ENCODE measurements around the gene MCIDAS. TPM values are rescaled to one million over a fixed set of nuclear protein-coding genes. Genes with fewer than 3 reads are reported as not detected.

Gene MCIDAS
- total RNA-seq, 4 donors from 2014 or later = not detected

DNA sequence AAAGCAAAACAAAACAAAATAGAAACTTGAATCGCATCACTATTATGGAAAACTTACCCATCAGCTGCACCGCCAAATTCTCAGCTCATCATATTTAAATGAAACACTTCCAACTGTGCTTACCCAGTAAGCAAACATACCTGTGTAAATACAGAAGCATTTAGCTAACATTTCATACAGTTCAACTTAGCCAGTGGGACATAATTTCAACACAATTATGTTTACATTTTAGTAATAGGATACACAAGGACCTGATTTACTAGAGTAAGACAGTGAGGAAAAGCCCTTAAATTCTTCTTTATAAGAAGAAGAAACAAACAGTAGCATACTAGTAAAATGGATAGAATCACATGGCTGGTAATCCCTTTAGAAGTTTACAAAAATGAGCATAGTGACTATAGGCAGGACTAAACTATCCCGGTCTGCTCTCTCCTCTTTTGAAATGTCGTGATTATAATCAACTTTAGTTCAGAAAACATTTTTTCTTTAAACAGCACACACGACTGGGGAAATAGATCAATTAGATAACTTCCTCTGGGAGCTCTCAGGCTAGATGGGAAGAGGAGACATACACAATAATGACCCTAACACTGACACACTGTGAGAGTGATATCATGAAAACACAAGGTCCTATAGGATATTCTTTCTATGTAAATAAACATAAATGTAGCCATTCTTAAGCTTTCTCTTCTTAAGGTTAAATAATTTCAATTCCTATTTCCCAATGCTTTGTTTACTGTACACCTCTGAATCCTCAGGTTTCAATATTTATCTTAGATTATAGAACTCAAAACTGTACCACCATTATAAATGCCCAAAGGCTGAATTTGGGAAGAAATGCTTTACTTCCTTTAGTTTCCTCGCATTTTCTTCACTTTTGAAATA is 38.2 kb downstream of the MCIDAS start:
- Histone ChIP-seq H3K36me3 (no peaks in the 10 kb centered on the region), H3K4me1 (no peaks in the 10 kb centered on the region), H3K4me3 (no peak overlapping the region), H3K27me3 (peaks cover 11 to 23% (median 17%) of the 10 kb centered on the region in 3 donors), H3K27ac (no peak overlapping the region), H3K9me3 (no peaks in the 10 kb centered on the region)
- intact Hi-C loops (cut with DNase I; ENCODE audit: low total_unique reads) (no loop called here), in situ Hi-C loops (cut with MboI; ENCODE audit: low sequenced_read_pairs in 4 of 4) (no loop called here)
- ATAC-seq (no peak), DNase-seq (no peak)
- TF ChIP-seq POLR2A (IDR thresholded peaks at IDR 0.05) = no peak
- TF ChIP-seq, protein P1, sequence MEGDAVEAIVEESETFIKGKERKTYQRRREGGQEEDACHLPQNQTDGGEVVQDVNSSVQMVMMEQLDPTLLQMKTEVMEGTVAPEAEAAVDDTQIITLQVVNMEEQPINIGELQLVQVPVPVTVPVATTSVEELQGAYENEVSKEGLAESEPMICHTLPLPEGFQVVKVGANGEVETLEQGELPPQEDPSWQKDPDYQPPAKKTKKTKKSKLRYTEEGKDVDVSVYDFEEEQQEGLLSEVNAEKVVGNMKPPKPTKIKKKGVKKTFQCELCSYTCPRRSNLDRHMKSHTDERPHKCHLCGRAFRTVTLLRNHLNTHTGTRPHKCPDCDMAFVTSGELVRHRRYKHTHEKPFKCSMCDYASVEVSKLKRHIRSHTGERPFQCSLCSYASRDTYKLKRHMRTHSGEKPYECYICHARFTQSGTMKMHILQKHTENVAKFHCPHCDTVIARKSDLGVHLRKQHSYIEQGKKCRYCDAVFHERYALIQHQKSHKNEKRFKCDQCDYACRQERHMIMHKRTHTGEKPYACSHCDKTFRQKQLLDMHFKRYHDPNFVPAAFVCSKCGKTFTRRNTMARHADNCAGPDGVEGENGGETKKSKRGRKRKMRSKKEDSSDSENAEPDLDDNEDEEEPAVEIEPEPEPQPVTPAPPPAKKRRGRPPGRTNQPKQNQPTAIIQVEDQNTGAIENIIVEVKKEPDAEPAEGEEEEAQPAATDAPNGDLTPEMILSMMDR (IDR thresholded peaks at IDR 0.05 in 4 of 5, conservative IDR thresholded peaks at IDR 0.05 in 1 of 5) = no peak

DNA sequence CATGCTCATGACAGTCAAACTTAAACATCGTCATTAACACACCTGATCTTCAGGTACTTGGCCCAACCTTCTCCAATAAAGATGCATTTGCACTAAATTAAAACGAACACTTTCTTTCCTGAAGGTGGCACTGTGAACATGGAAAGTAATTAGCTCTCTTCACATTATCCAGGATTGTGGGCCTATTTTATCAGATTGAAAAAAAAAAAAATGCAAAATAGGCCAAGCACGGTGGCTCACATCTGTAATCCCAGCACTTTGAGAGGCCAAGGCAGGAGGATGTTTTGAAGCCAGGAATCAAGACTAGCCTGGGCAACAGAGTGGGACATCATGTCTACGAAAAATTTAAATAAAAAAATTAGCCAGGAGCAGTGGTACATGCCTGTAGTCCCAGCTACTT is 39.7 kb downstream of the MCIDAS start:
- Histone ChIP-seq H3K36me3 (no peaks in the 10 kb centered on the region), H3K27me3 (peaks cover 11 to 20% (median 20%) of the 10 kb centered on the region in 3 donors), H3K27ac (no peak overlapping the region), H3K4me3 (no peak overlapping the region), H3K9me3 (no peaks in the 10 kb centered on the region), H3K4me1 (no peaks in the 10 kb centered on the region)
- no peak for TF ChIP-seq POLR2A (IDR thresholded peaks at IDR 0.05)
- TF ChIP-seq, protein P1 (IDR thresholded peaks at IDR 0.05 in 4 of 5, conservative IDR thresholded peaks at IDR 0.05 in 1 of 5) = no peak
- ATAC-seq (no peak), DNase-seq (no peak)
- in situ Hi-C loops (cut with MboI; ENCODE audit: low sequenced_read_pairs in 4 of 4) = no loop called here
- intact Hi-C loops (cut with DNase I; ENCODE audit: low total_unique reads) = no loop called here

DNA sequence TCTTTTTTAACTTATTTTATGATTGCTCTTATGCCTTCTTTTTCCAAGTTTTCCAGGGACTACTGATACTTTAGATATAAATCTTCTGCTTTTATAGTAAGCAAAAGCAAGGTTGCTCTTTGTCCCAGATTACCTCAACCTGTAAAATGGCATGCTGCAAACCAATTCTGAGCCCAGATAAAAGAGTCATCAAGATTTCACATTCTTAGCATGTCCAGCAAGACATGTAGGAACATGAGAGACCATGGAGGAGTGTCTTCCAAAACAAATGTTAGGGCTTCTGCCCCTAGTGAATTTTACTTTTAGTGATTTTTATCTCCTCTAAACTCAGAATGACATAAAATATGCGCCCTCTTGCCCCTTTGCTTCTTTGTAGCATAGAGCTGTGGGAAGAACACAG is 47.1 kb downstream of the MCIDAS start:
- ATAC-seq (no peak), DNase-seq (no peak)
- Histone ChIP-seq H3K4me1 (peaks cover 7 to 11% of the 10 kb centered on the region in 2 donors), H3K4me3 (no peak overlapping the region), H3K27me3 (peaks cover 29 to 46% (median 44%) of the 10 kb centered on the region in 3 donors), H3K9me3 (no peaks in the 10 kb centered on the region), H3K36me3 (no peaks in the 10 kb centered on the region), H3K27ac (no peak overlapping the region)
- TF ChIP-seq POLR2A (IDR thresholded peaks at IDR 0.05) = no peak
- TF ChIP-seq, protein P1 (IDR thresholded peaks at IDR 0.05 in 4 of 5, conservative IDR thresholded peaks at IDR 0.05 in 1 of 5) = no peak
- in situ Hi-C loops (cut with MboI; ENCODE audit: low sequenced_read_pairs in 4 of 4) = no loop called here
- intact Hi-C loops (cut with DNase I; ENCODE audit: low total_unique reads) = no loop called here

DNA sequence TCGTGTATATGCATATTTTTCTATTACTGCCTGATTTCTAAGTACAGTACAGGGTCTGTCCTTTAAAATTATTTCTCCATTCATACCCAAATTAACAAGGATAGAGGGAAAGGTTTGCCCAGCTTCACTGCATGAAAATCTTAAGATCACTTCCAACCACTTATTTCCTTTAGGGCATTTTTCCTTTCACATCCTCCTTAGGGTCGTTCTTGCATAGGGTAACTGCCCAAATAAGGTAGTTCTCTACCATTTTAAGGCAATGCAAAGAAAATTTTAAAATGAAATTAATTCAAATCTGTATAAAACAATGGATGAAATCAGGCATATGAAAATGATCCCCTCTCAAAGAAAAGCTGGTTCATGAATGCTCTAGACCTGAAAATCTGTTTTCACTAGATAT is 50.0 kb downstream of the MCIDAS start:
- H3K9me3 ChIP-seq = no peaks in the 10 kb centered on the region
- in situ Hi-C loops (cut with MboI; ENCODE audit: low sequenced_read_pairs in 4 of 4) = no loop called here
- no peak overlapping the region for H3K4me3 ChIP-seq
- ATAC-seq (no peak), DNase-seq (no peak)
- peaks cover 20 to 27% of the 10 kb centered on the region in 2 donors for H3K4me1 ChIP-seq
- intact Hi-C loops (cut with DNase I; ENCODE audit: low total_unique reads) = no loop called here
- no peak for TF ChIP-seq POLR2A (IDR thresholded peaks at IDR 0.05)
- TF ChIP-seq, protein P1 (IDR thresholded peaks at IDR 0.05 in 4 of 5, conservative IDR thresholded peaks at IDR 0.05 in 1 of 5) = no peak
- H3K27ac ChIP-seq = no peak overlapping the region
- peaks cover 45 to 56% (median 56%) of the 10 kb centered on the region in 3 donors for H3K27me3 ChIP-seq
- H3K36me3 ChIP-seq = no peaks in the 10 kb centered on the region
